ENCODE data around the gene TPP2. TPM values are rescaled to one million over a fixed set of nuclear protein-coding genes. Genes with fewer than 3 reads are reported as not detected.

The TPP2 gene
- 33.0 TPM for total RNA-seq
- long read RNA-seq, full-length matches to known transcripts: 22 of 63 reads
- long read RNA-seq, partial matches to known transcripts: 39 of 63 reads
- long read RNA-seq, other reads (novel, unspliced or antisense): 2 of 63 reads

GRCh38 chr13:102596147-102597028 is at the start of gene TPP2:
TSS of gene TPP2 (plus strand) at chr13:102596986. CDS start at chr13:102597039, 53 bp downstream.
- DNase-seq (peak; percentile 100), ATAC-seq (peak; percentile 98)
- intact Hi-C loops (cut with micrococcal nuclease): no loop called here

- DNase-seq: no peak
- intact Hi-C loops (cut with micrococcal nuclease): no loop called here
- no peak for ATAC-seq
These were observed 48.0 kb upstream of the TPP2 start for GRCh38 chr13:102548811-102549210.

GRCh38 chr13:102550507-102550906 is 46.3 kb upstream of the TPP2 start:
- intact Hi-C loops (cut with micrococcal nuclease): no loop called here
- ATAC-seq (no peak), DNase-seq (no peak)

GRCh38 chr13:102555914-102556553 is 40.8 kb upstream of the TPP2 start:
- no peak for ATAC-seq
- intact Hi-C loops (cut with micrococcal nuclease): loop anchor here (5.0 kb wide), 1 partner anchor 614 kb away; no protein-coding TSS in a partner anchor
- DNase-seq: no peak

- DNase-seq (no peak), ATAC-seq (no peak)
- intact Hi-C loops (cut with micrococcal nuclease): loop anchor here (5.0 kb wide), 1 partner anchor 615 kb away; no protein-coding TSS in a partner anchor
These were observed 40.0 kb upstream of the TPP2 start for GRCh38 chr13:102556806-102557205.

- intact Hi-C loops (cut with micrococcal nuclease): loop anchor here (5.0 kb wide), 1 partner anchor 616 kb away; no protein-coding TSS in a partner anchor
- ATAC-seq (no peak), DNase-seq (no peak)
These were observed 38.8 kb upstream of the TPP2 start for GRCh38 chr13:102558029-102558428.

GRCh38 chr13:102561933-102562332 is 34.9 kb upstream of the TPP2 start:
- DNase-seq (no peak), ATAC-seq (no peak)
- intact Hi-C loops (cut with micrococcal nuclease): no loop called here

- intact Hi-C loops (cut with micrococcal nuclease): no loop called here
- no peak for DNase-seq
- no peak for ATAC-seq
These were observed 33.5 kb upstream of the TPP2 start for GRCh38 chr13:102563267-102563666.

GRCh38 chr13:102564564-102564963 is 32.2 kb upstream of the TPP2 start:
- DNase-seq: no peak
- no peak for ATAC-seq

GRCh38 chr13:102566513-102566912 is 30.3 kb upstream of the TPP2 start:
- DNase-seq (no peak), ATAC-seq (no peak)
- intact Hi-C loops (cut with micrococcal nuclease): no loop called here

More at GRCh38 chr13:102564564-102564963, 32.2 kb upstream of the TPP2 start:
- intact Hi-C loops (cut with micrococcal nuclease): no loop called here

- intact Hi-C loops (cut with micrococcal nuclease): no loop called here
- DNase-seq: no peak
- no peak for ATAC-seq
These were observed 28.9 kb upstream of the TPP2 start for GRCh38 chr13:102567857-102568256.

- intact Hi-C loops (cut with micrococcal nuclease): no loop called here
- no peak for DNase-seq
These were observed 27.3 kb upstream of the TPP2 start for GRCh38 chr13:102569488-102569887.

GRCh38 chr13:102571075-102571474 is 25.7 kb upstream of the TPP2 start:
- intact Hi-C loops (cut with micrococcal nuclease): no loop called here
- DNase-seq (no peak), ATAC-seq (no peak)

More at GRCh38 chr13:102569488-102569887, 27.3 kb upstream of the TPP2 start:
- no peak for ATAC-seq

- DNase-seq (no peak), ATAC-seq (no peak)
- intact Hi-C loops (cut with micrococcal nuclease): no loop called here
These were observed 24.5 kb upstream of the TPP2 start for GRCh38 chr13:102572323-102572722.

- intact Hi-C loops (cut with micrococcal nuclease): no loop called here
- ATAC-seq (peak; percentile 70), DNase-seq (no peak)
These were observed 16.1 kb upstream of the TPP2 start for GRCh38 chr13:102580552-102581169.

GRCh38 chr13:102582256-102582655 is 14.5 kb upstream of the TPP2 start:
- DNase-seq (no peak), ATAC-seq (no peak)
- intact Hi-C loops (cut with micrococcal nuclease): no loop called here

GRCh38 chr13:102584434-102584833 is 12.4 kb upstream of the TPP2 start:
- intact Hi-C loops (cut with micrococcal nuclease): no loop called here

GRCh38 chr13:102586615-102587014 is 10.2 kb upstream of the TPP2 start:
- ATAC-seq: no peak
- intact Hi-C loops (cut with micrococcal nuclease): no loop called here
- DNase-seq: no peak

More at GRCh38 chr13:102584434-102584833, 12.4 kb upstream of the TPP2 start:
- ATAC-seq (peak; percentile 68), DNase-seq (no peak)

GRCh38 chr13:102587916-102588315 is 8.9 kb upstream of the TPP2 start:
- intact Hi-C loops (cut with micrococcal nuclease): no loop called here
- no peak for DNase-seq
- ATAC-seq: no peak
